ENCODE results near the gene BORCS8.

The BORCS8 gene

DNA sequence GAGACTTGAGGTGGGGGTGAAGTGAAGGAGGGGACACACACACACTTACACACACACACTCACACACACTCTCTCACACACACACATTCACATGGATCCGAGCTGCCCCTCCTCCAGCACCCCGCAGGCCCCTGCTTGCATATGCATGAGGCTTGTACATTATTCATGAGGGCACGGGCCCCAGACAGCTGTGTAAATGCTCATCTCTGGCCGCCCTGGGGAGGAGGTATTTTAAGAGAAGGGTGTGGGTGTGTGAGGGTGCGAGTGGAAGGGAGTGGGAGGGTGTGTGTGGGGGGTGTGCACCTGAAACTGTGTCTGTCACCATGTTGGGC, 22.2 kb upstream of the BORCS8 start:
- H3K4me1 ChIP-seq (ENCODE audit: control insufficient read depth in 1 of 2, insufficient read depth in 1 of 2, low read depth in 1 of 2, low read length in 1 of 2), result no peaks in the 10 kb centered on the region
- H3K4me3 ChIP-seq (ENCODE audit: low read depth in 1 of 2, low read length in 1 of 2), result no peak overlapping the region
- TF ChIP-seq, protein P1, sequence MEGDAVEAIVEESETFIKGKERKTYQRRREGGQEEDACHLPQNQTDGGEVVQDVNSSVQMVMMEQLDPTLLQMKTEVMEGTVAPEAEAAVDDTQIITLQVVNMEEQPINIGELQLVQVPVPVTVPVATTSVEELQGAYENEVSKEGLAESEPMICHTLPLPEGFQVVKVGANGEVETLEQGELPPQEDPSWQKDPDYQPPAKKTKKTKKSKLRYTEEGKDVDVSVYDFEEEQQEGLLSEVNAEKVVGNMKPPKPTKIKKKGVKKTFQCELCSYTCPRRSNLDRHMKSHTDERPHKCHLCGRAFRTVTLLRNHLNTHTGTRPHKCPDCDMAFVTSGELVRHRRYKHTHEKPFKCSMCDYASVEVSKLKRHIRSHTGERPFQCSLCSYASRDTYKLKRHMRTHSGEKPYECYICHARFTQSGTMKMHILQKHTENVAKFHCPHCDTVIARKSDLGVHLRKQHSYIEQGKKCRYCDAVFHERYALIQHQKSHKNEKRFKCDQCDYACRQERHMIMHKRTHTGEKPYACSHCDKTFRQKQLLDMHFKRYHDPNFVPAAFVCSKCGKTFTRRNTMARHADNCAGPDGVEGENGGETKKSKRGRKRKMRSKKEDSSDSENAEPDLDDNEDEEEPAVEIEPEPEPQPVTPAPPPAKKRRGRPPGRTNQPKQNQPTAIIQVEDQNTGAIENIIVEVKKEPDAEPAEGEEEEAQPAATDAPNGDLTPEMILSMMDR (IDR thresholded peaks at IDR 0.05), result no peak
- no peaks in the 10 kb centered on the region for H3K9me3 ChIP-seq
- H3K36me3 ChIP-seq, result no peaks in the 10 kb centered on the region
- H3K27ac ChIP-seq, result no peak overlapping the region
- H3K27me3 ChIP-seq, result peaks cover 98% of the 10 kb centered on the region

DNA sequence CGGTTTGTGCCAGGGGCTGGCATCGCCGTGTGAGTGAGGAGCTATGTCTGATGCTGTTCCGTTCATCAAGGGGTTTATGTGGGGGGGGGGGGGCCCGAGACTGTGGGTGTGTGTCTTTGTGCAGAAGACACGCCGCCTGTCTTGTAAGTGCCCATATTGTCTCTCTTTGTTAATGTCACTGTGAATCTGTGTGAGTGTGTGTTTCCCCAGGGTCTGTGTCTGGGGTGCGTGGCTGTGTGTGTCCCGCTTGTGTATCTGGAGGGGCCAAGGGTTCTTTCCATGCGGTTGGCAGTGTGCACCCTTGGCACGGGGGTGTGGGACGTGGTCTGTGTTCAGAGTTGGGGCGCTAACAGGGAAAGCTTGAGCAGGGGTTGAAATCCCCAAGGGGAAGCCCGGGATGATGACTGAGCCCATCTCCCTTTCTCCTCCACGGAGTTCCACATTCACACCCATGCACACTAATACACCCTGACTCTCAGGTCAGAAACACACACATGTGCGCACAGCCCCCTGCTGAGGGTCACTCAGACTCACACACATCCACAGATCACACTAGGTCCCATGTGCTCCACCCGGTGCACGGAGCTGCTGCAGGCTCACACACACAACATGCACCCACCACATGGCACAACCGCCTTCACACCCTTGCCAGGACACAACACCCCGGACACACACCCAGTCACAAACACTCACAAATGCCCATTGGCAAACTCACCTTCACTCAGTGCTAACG, 21.6 kb upstream of the BORCS8 start:
- Histone ChIP-seq H3K4me1 (ENCODE audit: control insufficient read depth in 1 of 2, insufficient read depth in 1 of 2, low read depth in 1 of 2, low read length in 1 of 2) (no peaks in the 10 kb centered on the region), H3K4me3 (ENCODE audit: low read depth in 1 of 2, low read length in 1 of 2) (no peak overlapping the region), H3K27ac (no peak overlapping the region), H3K27me3 (peaks cover 98% of the 10 kb centered on the region), H3K9me3 (no peaks in the 10 kb centered on the region), H3K36me3 (no peaks in the 10 kb centered on the region)
- TF ChIP-seq, protein P1 (IDR thresholded peaks at IDR 0.05), result no peak

DNA sequence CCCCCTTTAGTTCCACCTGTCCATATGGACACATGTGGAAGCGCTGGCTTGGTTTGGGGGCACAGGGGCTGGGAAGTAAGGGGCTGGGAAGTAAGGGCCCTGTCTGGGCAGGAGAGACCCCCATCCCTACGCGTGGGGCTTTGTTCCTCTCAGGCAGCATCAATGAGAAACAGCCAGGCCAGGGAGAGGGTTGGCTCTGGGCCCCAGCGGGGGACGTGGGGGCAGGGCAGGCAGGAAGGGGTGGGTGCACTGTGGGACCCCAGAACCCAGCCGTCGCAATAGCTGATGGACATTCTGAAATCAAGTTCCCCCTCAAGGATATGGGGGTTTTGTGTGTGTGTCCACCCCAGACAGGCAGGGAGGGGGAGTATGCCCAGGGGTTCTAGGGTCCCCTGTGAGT, 21.0 kb upstream of the BORCS8 start:
- H3K9me3 ChIP-seq, result no peaks in the 10 kb centered on the region
- H3K27me3 ChIP-seq, result peaks cover 100% of the 10 kb centered on the region
- H3K4me3 ChIP-seq (ENCODE audit: low read depth in 1 of 2, low read length in 1 of 2), result no peak overlapping the region
- no peak overlapping the region for H3K27ac ChIP-seq
- no peaks in the 10 kb centered on the region for H3K36me3 ChIP-seq
- TF ChIP-seq, protein P1 (IDR thresholded peaks at IDR 0.05), result no peak
- H3K4me1 ChIP-seq (ENCODE audit: control insufficient read depth in 1 of 2, insufficient read depth in 1 of 2, low read depth in 1 of 2, low read length in 1 of 2), result no peaks in the 10 kb centered on the region

DNA sequence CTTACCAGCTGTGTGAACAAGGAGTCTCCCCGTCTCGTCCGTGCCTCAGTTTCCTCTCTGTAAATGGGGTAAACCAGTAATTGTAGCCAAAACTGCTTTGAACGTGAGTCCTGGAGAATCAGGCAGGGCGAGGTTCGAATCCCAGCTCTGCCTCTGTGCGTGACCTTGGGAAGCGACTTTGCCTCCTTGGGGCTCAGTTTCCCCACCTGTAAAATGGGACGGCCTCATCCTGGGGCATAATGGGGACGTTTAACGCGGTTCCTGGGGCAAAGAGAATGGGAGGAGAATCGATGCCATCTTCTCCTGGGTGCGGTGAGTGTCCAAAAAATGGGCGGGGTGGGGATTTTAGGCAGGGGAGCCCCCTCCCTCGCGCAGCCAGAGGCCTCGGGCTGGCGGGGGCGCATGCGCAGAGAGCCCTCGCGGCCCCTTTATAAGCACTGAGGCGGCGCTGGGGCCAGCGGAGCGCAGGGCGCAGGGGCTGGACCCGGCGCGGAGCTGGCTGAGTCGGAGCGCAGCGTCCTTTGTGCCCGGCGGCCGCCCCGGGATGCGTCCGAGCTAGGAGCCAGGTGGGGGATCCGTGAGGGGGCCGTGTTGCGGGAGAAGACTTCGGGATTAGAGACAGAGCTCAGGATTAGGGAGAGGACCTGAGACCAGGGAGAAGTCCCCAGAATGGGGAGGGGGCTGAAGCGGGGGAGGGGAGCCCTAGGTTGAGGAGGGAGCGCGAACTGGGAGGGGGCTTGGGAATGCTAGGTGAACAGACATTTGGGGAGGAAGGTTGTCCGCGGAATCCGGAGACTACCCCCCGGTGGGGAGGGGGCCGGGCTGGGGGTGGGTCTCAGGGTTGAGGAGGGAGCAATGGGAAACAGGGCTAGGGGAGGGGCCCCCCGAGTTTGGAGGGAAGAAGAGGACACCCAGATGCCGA, 19.8 kb upstream of the BORCS8 start, which contains the start of gene NCAN:
TSS of gene NCAN (plus strand) at position 460 of the 922 bp plus-strand sequence. CDS start 4,996 bp downstream, outside the sequence.
- Histone ChIP-seq H3K4me3 (ENCODE audit: low read depth in 1 of 2, low read length in 1 of 2) (no peak within 1 kb of the TSS), H3K9me3 (no peaks in the 10 kb centered on the region), H3K4me1 (ENCODE audit: control insufficient read depth in 1 of 2, insufficient read depth in 1 of 2, low read depth in 1 of 2, low read length in 1 of 2) (no peaks in the 10 kb centered on the region), H3K36me3 (no peaks in the 10 kb centered on the region), H3K27ac (no peak within 1 kb of the TSS), H3K27me3 (peaks cover 98% of the 10 kb centered on the region)
- TF ChIP-seq, protein P1 (IDR thresholded peaks at IDR 0.05), result no peak

DNA sequence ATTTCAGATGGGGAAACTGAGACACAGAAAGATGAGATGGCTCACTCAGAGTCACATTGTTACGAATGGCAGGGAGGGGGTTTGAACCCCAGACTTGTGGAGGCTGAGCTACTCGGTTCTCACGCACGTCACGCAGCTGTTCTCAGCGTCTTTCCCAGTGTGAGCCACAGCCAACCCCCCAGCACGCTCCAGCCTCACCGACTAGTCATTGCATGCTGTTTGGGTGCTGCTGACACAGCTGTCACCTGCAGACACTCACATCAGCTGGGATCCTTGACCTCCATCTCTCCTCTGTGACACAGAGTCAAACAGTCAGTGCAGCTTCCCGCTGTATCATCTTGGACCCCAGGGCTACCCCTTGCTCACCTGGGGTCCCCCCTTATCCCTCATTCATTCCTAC, 17.4 kb upstream of the BORCS8 start:
- Histone ChIP-seq H3K27me3 (peaks cover 97% of the 10 kb centered on the region), H3K27ac (no peak overlapping the region), H3K4me1 (ENCODE audit: control insufficient read depth in 1 of 2, insufficient read depth in 1 of 2, low read depth in 1 of 2, low read length in 1 of 2) (no peaks in the 10 kb centered on the region), H3K4me3 (ENCODE audit: low read depth in 1 of 2, low read length in 1 of 2) (no peak overlapping the region), H3K9me3 (no peaks in the 10 kb centered on the region), H3K36me3 (no peaks in the 10 kb centered on the region)
- TF ChIP-seq, protein P1 (IDR thresholded peaks at IDR 0.05), result no peak
